NCI-H2029 (cell line): Measurements from ENCODE around the gene SULF2.

Experiments
- DNase-seq: peaks from one replicate; lab custom pipeline; 2025; lab: John Stamatoyannopoulos, UW

The SULF2 gene

DNA sequence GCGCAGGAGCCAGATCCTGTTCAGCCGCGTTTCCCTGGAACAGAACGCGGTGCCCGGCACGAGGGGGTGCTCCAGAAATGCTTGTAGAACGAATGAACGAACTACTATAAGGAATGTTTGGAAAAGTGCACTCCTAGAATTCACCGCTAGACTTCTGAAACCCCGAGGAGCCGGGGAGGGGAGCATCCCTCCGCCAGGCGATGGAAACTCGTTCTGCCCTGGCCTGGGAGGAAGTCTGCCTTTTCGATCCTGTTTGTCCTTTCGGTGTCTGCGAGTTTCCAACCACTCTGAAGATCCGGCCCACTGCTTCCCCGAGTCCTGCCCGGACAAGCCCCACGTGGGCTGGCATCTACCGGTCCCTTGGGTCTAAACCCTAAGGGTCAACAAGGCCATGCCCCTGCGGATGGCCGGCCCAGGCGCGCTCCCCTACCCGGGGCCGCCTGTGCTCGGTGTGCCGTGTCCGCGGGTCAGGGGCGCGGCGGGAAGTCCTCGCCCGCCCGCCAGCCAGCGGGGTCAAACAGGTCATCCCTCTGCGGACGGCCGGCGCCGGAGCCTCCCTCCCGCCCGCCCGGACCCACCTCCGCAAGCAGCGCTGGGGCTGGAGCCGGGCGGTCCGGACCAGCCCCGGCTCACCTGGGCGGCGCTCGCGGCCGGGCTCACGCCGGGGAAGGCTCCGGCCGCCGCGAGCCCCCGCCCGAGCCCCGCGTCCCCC is 526 bp downstream of the SULF2 start:
- DNase-seq: no peak

- DNase-seq: no peak
These were observed 1.3 kb downstream of the SULF2 start for GRCh38 chr20:47783828-47784598.

DNA sequence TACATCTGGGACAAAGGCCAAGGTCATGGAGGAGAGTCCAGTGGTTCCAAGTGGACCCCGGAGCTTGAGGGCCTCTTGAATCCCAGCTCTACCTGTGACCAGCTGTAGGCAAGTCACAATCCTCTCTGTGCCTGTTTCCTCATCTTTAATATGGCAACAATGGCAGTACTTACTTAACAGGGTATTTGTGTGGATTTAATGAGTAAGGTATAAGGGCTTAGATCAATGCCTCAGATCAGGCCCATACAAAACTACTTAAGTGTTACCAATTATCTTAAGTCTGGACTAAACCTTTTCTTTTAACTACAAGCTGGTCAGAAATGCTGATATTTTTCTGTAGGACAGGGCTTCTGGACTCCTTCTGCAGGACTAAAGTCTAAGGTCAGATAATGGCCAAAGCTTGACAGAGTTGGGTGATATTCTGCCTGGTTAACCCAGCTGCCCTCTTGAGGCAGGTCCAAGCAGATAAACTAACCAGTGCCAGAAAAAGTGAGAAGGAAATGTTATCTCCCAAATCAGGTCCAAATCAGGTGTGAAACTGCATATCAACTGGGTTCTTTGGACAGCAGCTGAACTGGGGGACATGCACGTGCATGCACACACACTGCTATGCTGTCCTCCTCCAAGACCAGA is 2.2 kb downstream of the SULF2 start:
- no peak for DNase-seq

DNA sequence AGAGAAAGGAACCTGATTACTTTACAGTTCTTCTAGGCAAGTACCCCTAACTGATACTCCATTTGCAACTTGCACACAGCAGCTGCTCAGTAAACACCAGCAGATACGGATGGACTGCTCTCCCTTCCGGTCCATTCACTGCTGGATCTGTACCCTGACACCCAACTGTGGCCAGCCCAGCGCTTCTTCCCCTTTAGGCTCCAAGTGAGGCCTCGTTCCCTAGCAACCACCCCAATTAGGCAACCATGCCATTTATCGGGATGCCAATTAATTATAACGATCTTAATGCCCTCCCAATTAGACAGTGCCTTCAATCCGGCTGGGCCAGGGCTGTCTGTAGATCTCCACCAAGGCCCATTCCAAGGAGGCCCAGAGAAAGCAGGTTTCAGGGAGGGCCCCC is 3.2 kb downstream of the SULF2 start:
- DNase-seq: no peak

DNA sequence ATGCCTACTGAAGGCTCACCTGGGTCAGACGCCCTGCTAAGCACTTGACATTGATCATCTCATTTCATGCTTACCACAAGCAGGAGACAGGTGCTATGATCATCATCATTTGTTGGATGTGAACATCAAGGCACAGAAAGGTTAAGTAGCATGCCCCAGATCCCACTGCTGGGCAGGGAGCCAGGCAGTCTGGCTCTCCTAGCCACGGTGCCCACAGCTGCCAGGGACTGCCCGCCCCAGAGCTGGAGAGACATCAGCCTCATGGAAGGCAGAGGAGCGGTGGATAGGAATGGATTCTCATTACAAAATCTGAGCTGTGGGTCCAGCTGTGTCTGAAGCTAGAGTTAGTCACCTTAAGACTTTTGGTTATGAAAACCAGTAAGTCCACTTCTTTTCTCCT is 3.6 kb downstream of the SULF2 start:
- peak; percentile 83 for DNase-seq

DNA sequence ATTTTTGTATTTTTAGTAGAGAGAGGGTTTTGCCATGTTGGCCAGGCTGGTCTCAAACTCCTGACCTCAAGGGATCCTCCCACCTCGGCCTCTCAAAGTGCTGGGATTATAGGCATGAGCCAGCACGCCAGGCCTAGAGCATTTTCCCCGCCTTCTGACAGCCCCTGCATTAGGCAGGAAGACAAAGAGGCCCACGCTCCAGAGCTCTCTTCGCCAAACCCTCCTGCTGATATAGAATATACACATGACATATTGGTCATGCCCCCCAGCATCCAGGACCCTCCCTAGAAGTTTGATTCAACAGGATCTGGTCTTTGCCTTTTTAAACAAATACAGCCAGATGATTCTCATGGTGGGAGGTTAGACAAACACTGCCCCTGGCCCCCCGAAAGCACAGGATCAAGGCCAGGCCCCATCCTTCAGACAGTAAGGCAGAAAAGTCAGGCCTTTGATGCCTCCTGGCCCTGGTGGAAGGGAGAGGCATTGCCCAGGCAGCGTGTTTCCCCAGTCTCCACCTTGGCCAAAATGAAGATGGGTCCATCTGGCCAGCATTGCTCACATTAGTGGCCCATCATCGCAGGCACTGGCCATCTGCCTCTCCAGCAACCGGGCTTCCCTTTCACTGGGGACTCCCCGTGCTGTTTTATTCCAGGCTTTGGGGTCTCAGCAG is 4.4 kb downstream of the SULF2 start:
- no peak for DNase-seq

DNA sequence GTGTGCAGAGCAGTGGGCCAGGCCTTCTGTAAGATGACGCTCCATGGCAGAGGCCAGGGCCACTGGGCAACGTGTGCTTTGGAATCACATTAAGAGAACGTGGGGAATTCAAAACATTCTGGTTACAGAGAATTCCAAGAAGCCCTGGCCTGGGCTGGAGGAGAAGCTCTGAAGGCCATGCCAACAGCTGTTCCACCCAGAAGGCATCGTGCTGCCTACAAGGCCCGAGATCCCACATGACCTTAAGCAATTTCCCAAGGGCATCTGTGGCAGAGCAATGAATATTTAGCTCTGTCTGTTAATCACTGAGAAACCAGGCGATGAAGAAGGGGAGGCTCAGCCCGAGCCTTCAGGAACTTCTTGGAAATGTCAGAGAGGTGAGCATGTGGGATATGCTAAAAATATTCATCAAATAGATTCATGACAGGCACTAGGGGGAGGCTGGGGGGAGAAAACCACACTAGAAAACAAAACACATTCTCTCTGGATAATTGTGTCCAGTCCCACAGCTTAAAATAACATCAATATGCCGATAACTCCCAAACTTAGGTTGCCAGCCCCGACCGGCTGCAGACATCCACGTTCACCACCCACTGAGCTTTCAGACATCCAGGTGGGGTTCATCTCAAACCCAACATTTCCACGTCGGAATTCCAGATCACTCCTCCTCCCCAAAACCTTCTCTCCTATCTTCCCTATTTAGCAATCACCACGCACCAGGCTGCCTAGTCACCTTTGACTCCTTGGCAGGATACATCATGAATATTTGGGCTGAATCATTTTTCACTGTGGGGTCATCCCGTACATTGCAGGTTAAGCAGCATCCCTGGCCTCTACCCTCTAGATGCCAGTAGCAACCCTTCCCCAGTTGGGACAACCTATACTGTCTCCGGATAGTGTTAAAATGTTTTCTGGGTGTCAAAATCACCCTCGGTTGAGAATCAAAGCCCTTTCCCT is 6.6 kb downstream of the SULF2 start:
- no peak for DNase-seq

DNA sequence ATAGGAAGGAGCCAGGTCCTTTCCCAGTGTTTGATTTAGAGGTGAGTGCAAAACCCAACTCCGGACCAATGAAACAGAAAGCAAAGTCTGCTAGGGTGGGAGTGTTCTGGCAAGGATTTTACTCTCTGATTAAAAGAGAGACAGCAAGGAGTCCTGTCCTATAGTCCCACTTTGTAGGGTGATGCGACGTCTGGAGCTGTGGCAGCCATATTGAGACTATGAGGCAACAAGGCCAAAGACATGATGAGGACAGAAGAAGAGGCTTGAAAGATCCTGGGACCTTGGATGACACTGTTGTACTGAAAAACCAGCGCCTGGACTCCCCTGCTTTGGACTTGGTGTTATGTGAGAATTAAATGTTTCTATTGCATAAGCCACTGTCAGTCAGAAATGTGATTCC is 8.1 kb downstream of the SULF2 start:
- no peak for DNase-seq

GRCh38 chr20:47776639-47777038 is 8.6 kb downstream of the SULF2 start:
- DNase-seq: no peak

- no peak for DNase-seq
These were observed 9.4 kb downstream of the SULF2 start for GRCh38 chr20:47775841-47776240.

GRCh38 chr20:47775039-47775438 is 10.2 kb downstream of the SULF2 start:
- no peak for DNase-seq

- DNase-seq: no peak
These were observed 11.0 kb downstream of the SULF2 start for GRCh38 chr20:47774131-47774777.

DNA sequence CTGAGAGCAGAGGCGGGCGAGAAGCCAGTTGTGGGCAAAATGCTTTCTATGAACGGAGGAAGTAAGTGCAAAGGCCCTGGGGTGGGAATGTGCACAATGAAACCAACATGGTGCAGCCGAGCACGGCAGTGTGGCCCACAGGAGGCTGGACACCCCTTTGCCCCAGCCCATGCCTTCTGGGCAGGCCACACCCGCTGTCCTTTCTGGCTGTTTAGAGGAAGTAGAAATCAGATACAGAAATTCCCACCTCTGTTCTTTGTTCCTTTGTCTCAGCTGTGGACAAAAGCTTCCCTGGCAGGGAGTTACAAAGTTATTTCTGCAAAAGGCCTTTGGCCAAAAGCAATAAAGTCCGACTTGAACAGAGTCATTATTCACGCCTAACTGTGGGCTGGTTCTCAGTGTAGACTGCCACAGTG is 11.9 kb downstream of the SULF2 start:
- no peak for DNase-seq

DNA sequence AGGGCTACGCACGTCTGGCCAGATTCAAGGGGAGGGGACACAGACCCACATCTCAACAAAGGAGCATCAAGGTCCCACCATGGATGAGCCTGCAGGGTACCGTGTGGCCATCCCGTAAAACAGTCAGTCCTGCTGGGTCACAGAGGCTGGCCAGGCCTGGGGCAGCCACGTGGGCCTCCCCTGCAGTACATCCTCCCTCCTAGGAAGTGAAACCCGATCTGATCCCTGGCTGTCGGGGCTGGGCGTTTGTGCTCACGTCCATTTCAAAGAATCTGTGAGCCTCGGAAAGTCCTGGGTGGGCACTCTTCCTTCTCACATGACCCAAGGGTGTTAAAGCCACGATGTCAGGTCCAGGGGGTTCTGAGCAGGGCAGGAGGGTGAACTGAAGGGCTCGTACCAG is 14.3 kb downstream of the SULF2 start:
- DNase-seq: no peak

DNA sequence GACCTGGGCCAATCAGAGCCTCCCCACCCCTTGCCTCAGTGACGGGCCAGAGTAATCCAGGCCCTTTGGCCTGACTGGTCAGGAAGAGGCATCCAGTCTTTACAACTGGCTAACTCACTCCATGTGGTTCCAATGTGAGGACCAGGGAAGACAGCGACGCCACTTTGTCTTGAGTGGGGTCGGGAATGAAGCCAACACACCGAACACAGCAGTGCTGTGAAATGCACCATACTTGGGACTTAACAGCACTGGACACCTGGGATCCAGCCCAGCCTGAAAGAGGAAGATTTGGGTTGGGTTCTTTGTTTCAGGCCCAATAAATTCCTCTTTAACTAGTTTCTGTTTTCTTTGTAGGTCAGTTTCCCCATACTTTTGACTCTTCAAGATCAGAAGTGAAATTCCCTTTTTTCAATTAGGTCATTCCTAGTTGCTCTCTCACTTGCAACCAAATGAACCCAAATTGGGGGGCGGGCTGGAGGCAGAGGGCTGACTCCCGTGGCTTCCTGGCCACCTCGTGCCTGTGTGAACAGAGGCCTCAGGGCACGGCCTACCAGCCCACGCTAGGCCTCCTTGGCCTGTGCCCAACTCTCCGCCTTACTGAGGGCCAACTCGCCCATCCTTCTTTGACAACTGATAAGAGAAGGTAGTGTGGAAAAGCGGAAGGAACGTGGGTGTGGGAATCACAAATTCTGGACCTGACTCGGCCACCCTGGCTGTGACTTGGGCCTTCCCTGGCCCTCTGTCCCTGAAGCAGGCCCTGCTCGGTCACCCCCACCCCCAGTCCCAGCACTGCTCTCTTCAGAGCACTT is 17.1 kb downstream of the SULF2 start:
- no peak for DNase-seq

GRCh38 chr20:47765691-47766594 is 19.3 kb downstream of the SULF2 start:
- no peak for DNase-seq

DNA sequence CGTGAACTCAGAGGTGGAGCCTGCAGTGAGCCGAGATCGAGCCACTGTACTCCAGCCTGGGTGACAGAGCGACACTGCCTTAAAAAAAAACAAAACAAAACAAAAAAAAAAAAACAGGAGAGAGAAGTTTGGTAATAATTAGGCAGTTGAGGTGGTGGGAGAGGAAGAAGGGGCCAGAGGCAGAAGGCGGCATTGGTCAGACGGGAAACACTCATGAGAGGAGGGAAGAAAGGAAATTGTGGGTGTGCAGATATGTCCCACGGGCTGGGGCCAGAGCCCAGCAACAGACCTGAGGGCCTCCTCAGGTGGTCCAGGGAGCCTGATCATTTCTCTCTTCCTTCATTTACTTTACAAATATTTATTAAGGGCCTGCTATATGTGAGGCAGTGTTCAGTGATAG is 20.0 kb downstream of the SULF2 start:
- no peak for DNase-seq

DNA sequence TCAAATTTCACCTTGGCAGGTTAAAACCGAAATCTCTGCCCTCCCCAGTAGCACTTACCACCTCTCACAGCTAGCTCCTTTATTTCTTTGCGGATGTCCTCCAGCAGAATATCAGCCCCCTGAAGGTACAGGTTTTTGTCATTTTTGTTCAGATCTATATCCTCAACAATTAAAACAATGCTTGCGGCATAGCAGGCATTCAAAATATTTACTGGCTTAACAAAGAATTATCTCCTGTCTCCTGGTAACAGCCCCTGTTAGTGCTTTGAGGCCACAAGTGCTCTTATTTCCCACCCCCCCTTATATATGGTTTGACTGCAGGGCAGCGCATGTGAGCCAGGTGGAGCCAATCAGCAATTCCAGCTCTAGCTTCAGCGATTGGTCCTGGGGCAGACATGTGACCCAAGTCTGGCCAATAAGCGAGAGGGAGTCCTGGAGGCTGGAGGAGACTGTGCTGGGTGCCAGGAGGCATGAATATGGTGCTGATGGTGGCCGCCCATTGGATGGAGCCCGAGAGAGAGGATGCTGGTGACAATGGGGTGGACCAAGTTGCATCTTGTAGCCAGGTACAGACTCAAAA is 21.0 kb downstream of the SULF2 start:
- no peak for DNase-seq
